Measurements from ENCODE around the gene SKI.

The SKI gene

GRCh38 chr1:2233997-2234761 lies 6.1 kb downstream of the SKI start:
- no peak for TF ChIP-seq CTCF (IDR thresholded peaks at IDR 0.05; ENCODE audit: control insufficient read depth, insufficient read depth, low read depth, low read length, missing control alignments)
- H3K4me3 ChIP-seq (ENCODE audit: control insufficient read depth, low read depth, low read length) = peak overlapping the region; percentile 94
- peak; percentile 89 for DNase-seq (ENCODE audit: low read depth)

- TF ChIP-seq CTCF (IDR thresholded peaks at IDR 0.05; ENCODE audit: control insufficient read depth, insufficient read depth, low read depth, low read length, missing control alignments) = no peak
- H3K4me3 ChIP-seq (ENCODE audit: control insufficient read depth, low read depth, low read length) = peak overlapping the region; percentile 20
- no peak for DNase-seq (ENCODE audit: low read depth)
Measured at GRCh38 chr1:2234762-2235113, 6.6 kb downstream of the SKI start.

GRCh38 chr1:2235300-2235998 lies 7.3 kb downstream of the SKI start:
- no peak for TF ChIP-seq CTCF (IDR thresholded peaks at IDR 0.05; ENCODE audit: control insufficient read depth, insufficient read depth, low read depth, low read length, missing control alignments)
- DNase-seq (ENCODE audit: low read depth) = no peak
- H3K4me3 ChIP-seq (ENCODE audit: control insufficient read depth, low read depth, low read length) = no peak overlapping the region

GRCh38 chr1:2236695-2237677 lies 8.9 kb downstream of the SKI start:
- no peak for DNase-seq (ENCODE audit: low read depth)
- no peak for TF ChIP-seq CTCF (IDR thresholded peaks at IDR 0.05; ENCODE audit: control insufficient read depth, insufficient read depth, low read depth, low read length, missing control alignments)
- no peak overlapping the region for H3K4me3 ChIP-seq (ENCODE audit: control insufficient read depth, low read depth, low read length)

GRCh38 chr1:2237773-2238172 lies 9.7 kb downstream of the SKI start:
- DNase-seq (ENCODE audit: low read depth) = no peak

More at GRCh38 chr1:2237773-2238172, 9.7 kb downstream of the SKI start:
- peak; percentile 33 for TF ChIP-seq CTCF (IDR thresholded peaks at IDR 0.05; ENCODE audit: control insufficient read depth, insufficient read depth, low read depth, low read length, missing control alignments)
- no peak overlapping the region for H3K4me3 ChIP-seq (ENCODE audit: control insufficient read depth, low read depth, low read length)

Data from AG09309 (cell line).